Nephron progenitor cell (in vitro differentiated cells): ENCODE results near the gene CD151.
A peak's percentile ranks its signal among the peaks of the same experiment; 100 is the strongest.

Source experiments
- DNase-seq: peaks from one replicate; pipeline ENCODE4 v3.0.0; 2021
- H3K27ac Mint-ChIP-seq: 2 replicates; pipeline ENCODE4 v1.8.0; 2021; ENCODE audit warnings: mild to moderate bottlenecking, moderate library complexity, mixed read lengths
- H3K27me3 Mint-ChIP-seq: 2 replicates; pipeline ENCODE4 v1.8.0; 2021; ENCODE audit warnings: mild to moderate bottlenecking, low read depth, mixed read lengths; ENCODE audit not compliant: poor library complexity
- H3K36me3 Mint-ChIP-seq: 2 replicates; pipeline ENCODE4 v1.8.0; 2021; ENCODE audit warnings: low read depth, mixed read lengths
- H3K4me1 Mint-ChIP-seq: 2 replicates; pipeline ENCODE4 v1.8.0; 2021; ENCODE audit warnings: mixed read lengths
- H3K4me3 Mint-ChIP-seq: 2 replicates; pipeline ENCODE4 v1.8.0; 2021; ENCODE audit warnings: mild to moderate bottlenecking, moderate library complexity, mixed read lengths
- H3K9me3 Mint-ChIP-seq: 2 replicates; pipeline ENCODE4 v1.8.0; 2021; ENCODE audit warnings: mild to moderate bottlenecking, moderate library complexity, mixed read lengths
- CTCF ChIP-seq: fragments of 200-600 bp; sonication (generic); IDR thresholded peaks from 2 replicates; pipeline ENCODE4 v1.5.0; 2021; ENCODE audit warnings: antibody characterized with exemption

CD151 gene

GRCh38 chr11:801097-801780 lies 31.5 kb upstream of the CD151 start:
- Mint-ChIP-seq H3K27ac (no peak overlapping the region), H3K4me3 (no peak overlapping the region), H3K27me3 (no peaks in the 10 kb centered on the region), H3K4me1 (peaks cover 12% of the 10 kb centered on the region), H3K9me3 (no peaks in the 10 kb centered on the region), H3K36me3 (no peaks in the 10 kb centered on the region)
- TF ChIP-seq CTCF, result no peak
- no peak for DNase-seq

- Mint-ChIP-seq H3K4me1 (peaks cover 6% of the 10 kb centered on the region), H3K27me3 (no peaks in the 10 kb centered on the region), H3K9me3 (no peaks in the 10 kb centered on the region), H3K27ac (no peak overlapping the region), H3K36me3 (no peaks in the 10 kb centered on the region), H3K4me3 (no peak overlapping the region)
- no peak for DNase-seq
- TF ChIP-seq CTCF, result no peak
Measured at GRCh38 chr11:802018-802617, 30.6 kb upstream of the CD151 start.

- Mint-ChIP-seq H3K4me3 (peak overlapping the region; percentile 58), H3K27ac (no peak overlapping the region), H3K36me3 (no peaks in the 10 kb centered on the region), H3K9me3 (no peaks in the 10 kb centered on the region), H3K4me1 (peaks cover 8% of the 10 kb centered on the region), H3K27me3 (no peaks in the 10 kb centered on the region)
- no peak for TF ChIP-seq CTCF
- DNase-seq, result no peak
Measured at GRCh38 chr11:802693-803466, 29.9 kb upstream of the CD151 start.

- Mint-ChIP-seq H3K4me3 (peak overlapping the region; percentile 78), H3K27ac (no peak overlapping the region), H3K9me3 (no peaks in the 10 kb centered on the region), H3K4me1 (peaks cover 12% of the 10 kb centered on the region), H3K27me3 (no peaks in the 10 kb centered on the region), H3K36me3 (no peaks in the 10 kb centered on the region)
- DNase-seq, result no peak
- TF ChIP-seq CTCF, result no peak
Measured at GRCh38 chr11:803467-803742, 29.3 kb upstream of the CD151 start.

- Mint-ChIP-seq H3K4me3 (peak overlapping the region; percentile 78), H3K27ac (no peak overlapping the region), H3K36me3 (no peaks in the 10 kb centered on the region), H3K9me3 (no peaks in the 10 kb centered on the region), H3K27me3 (no peaks in the 10 kb centered on the region), H3K4me1 (peaks cover 18% of the 10 kb centered on the region)
- TF ChIP-seq CTCF, result no peak
- peak; percentile 45 for DNase-seq
Measured at GRCh38 chr11:803770-804598, 28.8 kb upstream of the CD151 start.
